Lung (tissue), 12 donors: ENCODE data around the gene COLGALT1. TPM values are rescaled to one million over a fixed set of nuclear protein-coding genes. Genes with fewer than 3 reads are reported as not detected.
"Not testable (repeated sequence)": the region's sequence is repeated elsewhere in the genome, so short reads cannot be mapped to it uniquely, and the experiment has no call there.

ENCODE experiments used
- ATAC-seq: fragments of 200-7000 bp; cut with Tn5 transposase; one replicate; pipeline ENCODE4 v1.9.1; 2020; ENCODE audit warnings: moderate number of reproducible peaks; ENCODE audit not compliant: insufficient read depth, low FRiP score
- DNase-seq, 3 donors: peaks; one replicate each; pipeline ENCODE4 v3.0.0-alpha.2; 2013 to 2017
- H3K27ac ChIP-seq, 2 donors: one replicate each; pipeline ENCODE4 v1.5.1; 2013; ENCODE audit warnings: mild to moderate bottlenecking in 2 of 2, moderate library complexity in 2 of 2, control low read depth in 1 of 2, inconsistent platforms in 1 of 2, low read depth in 1 of 2, low read length in 1 of 2
- H3K27me3 ChIP-seq, 3 donors: one replicate each; pipeline ENCODE4 v1.5.1; 2013; ENCODE audit warnings: low read length in 2 of 3; ENCODE audit not compliant: control insufficient read depth in 3 of 3, insufficient read depth in 3 of 3
- H3K36me3 ChIP-seq, 4 donors: one replicate each; pipeline ENCODE4 v1.5.1; 2013; ENCODE audit warnings: low read length in 4 of 4, mild to moderate bottlenecking in 1 of 4, moderate library complexity in 1 of 4; ENCODE audit not compliant: control insufficient read depth in 4 of 4, insufficient read depth in 4 of 4
- H3K4me1 ChIP-seq, 5 donors: one replicate each; pipeline ENCODE4 v1.5.1; 2013; ENCODE audit warnings: low read length in 5 of 5, mild to moderate bottlenecking in 2 of 5, moderate library complexity in 1 of 5; ENCODE audit not compliant: control insufficient read depth in 5 of 5, insufficient read depth in 5 of 5
- H3K4me3 ChIP-seq: one replicate; pipeline ENCODE4 v1.5.1; 2013; ENCODE audit warnings: mild to moderate bottlenecking, control low read depth, moderate library complexity
- H3K9ac ChIP-seq, 2 donors: one replicate each; pipeline ENCODE4 v1.5.1; 2013; ENCODE audit warnings: low read length in 2 of 2, control low read depth in 1 of 2; ENCODE audit not compliant: insufficient read depth in 1 of 2
- H3K9me3 ChIP-seq, 4 donors: one replicate each; pipeline ENCODE4 v1.5.1; 2013; ENCODE audit warnings: low read length in 3 of 4, mild to moderate bottlenecking in 1 of 4, moderate library complexity in 1 of 4; ENCODE audit not compliant: control insufficient read depth in 4 of 4, insufficient read depth in 3 of 4
- CTCF ChIP-seq: IDR thresholded peaks from 2 replicates; pipeline ENCODE4 v1.5.1; 2012; ENCODE audit warnings: mild to moderate bottlenecking; ENCODE audit errors: control extremely low read depth, extremely low read depth
- WGBS, 2 donors: extraction: QIAGEN DNeasy Blood & Tissue Kit; methylation state at CpG; one replicate each; pipeline ENCODE4 v1.1.7; 2013; 5-methylcytosine and 5-hydroxymethylcytosine counted together
- polyA plus RNA-seq, 2 donors: library from polyadenylated mRNA; stranded (reverse); fragments of 200-250 nt; gene quantifications; one replicate each; pipeline ENCODE4 v1.2.1, GENCODE V29; 2013
- total RNA-seq, 2 donors: library from RNA; depleted of rRNA in 1 of 2; stranded (reverse); fragments of >200 nt in 1 of 2; gene quantifications; one replicate each; pipeline ENCODE4 v1.2.1, GENCODE V29; 2014 to 2021
- donor health status: control.
- donor health status: control.
- donor health status: Bipolar disorder and iron deficiency.
- donor health status: healthy.
- donor health status: DM: yes; HTN: yes; CAD: no.

The COLGALT1 gene
- total and polyA plus RNA-seq, 4 donors, result 39.9 to 129 (median 85.1) TPM

GRCh38 chr19:17550076-17550667 is 5.3 kb upstream of the COLGALT1 start:
- Histone ChIP-seq H3K4me1 (peaks cover 0 to 7% (median 4%) of the 10 kb centered on the region in 5 donors), H3K9ac (no peak overlapping the region), H3K9me3 (no peaks in the 10 kb centered on the region), H3K36me3 (no peaks in the 10 kb centered on the region), H3K27me3 (no peaks in the 10 kb centered on the region), H3K27ac (no peak overlapping the region), H3K4me3 (no peak overlapping the region)
- TF ChIP-seq CTCF, result no peak
- DNase-seq (no peak), ATAC-seq (no peak)
- 96% methylated on average over 4 of the region's 4 CpGs for WGBS, 2 donors

GRCh38 chr19:17552735-17553134 is 2.7 kb upstream of the COLGALT1 start:
- not testable (repeated sequence) for DNase-seq, H3K36me3 ChIP-seq, H3K27ac ChIP-seq, H3K27me3 ChIP-seq, H3K9me3 ChIP-seq, ATAC-seq, H3K4me3 ChIP-seq, H3K9ac ChIP-seq
- WGBS, 2 donors, result 97 to 99% methylated on average over 4 of the region's 4 CpGs
- peaks cover 0 to 15% (median 4%) of the 10 kb centered on the region in 5 donors for H3K4me1 ChIP-seq

GRCh38 chr19:17553256-17553655 is 2.2 kb upstream of the COLGALT1 start:
- DNase-seq, result peak; percentile 86 to 97 (median 94)
- WGBS, 2 donors, result 32 to 33% methylated on average over 7 of the region's 7 CpGs
- peaks cover 0 to 4% (median 2%) of the 10 kb centered on the region in 4 donors for H3K36me3 ChIP-seq
- no peak for TF ChIP-seq CTCF
- H3K27ac ChIP-seq, result peak overlapping the region in 1 of 2 donors; percentile 47
- H3K4me3 ChIP-seq, result no peak overlapping the region
- H3K9ac ChIP-seq, result no peak overlapping the region
- ATAC-seq, result no peak
- no peaks in the 10 kb centered on the region for H3K9me3 ChIP-seq
- H3K4me1 ChIP-seq, result peaks cover 0 to 15% (median 4%) of the 10 kb centered on the region in 5 donors
- no peaks in the 10 kb centered on the region for H3K27me3 ChIP-seq

- ATAC-seq (no peak), DNase-seq (no peak)
- H3K4me1 ChIP-seq, result peaks cover 0 to 15% (median 4%) of the 10 kb centered on the region in 5 donors
- no peak overlapping the region for H3K9ac ChIP-seq
- 13 to 19% methylated on average over 19 of the region's 19 CpGs for WGBS, 2 donors
- H3K9me3 ChIP-seq, result no peaks in the 10 kb centered on the region
- TF ChIP-seq CTCF, result no peak
- peaks cover 0 to 8% (median 5%) of the 10 kb centered on the region in 4 donors for H3K36me3 ChIP-seq
- H3K27ac ChIP-seq, result peak overlapping the region in 1 of 2 donors; percentile 76
- H3K4me3 ChIP-seq, result no peak overlapping the region
- H3K27me3 ChIP-seq, result no peaks in the 10 kb centered on the region
These were observed 425 bp upstream of the COLGALT1 start for GRCh38 chr19:17554968-17555479.
